GM18517 (cell line): ENCODE results near the gene TNS1.

Experiments used
- ATAC-seq: cut with Tn5 transposase; IDR thresholded peaks from one replicate; pipeline ENCODE4 v1.9.1; 2021; ENCODE audit warnings: mild to moderate bottlenecking, moderate library complexity; ENCODE audit not compliant: unreplicated experiment

The TNS1 gene

GRCh38 chr2:218017211-218018053 lies 14.6 kb upstream of the TNS1 start:
- ATAC-seq: no peak

- no peak for ATAC-seq
Observed at GRCh38 chr2:218016810-218017209, 14.0 kb upstream of the TNS1 start.

- ATAC-seq: no peak
Observed at GRCh38 chr2:218015586-218016521, 13.1 kb upstream of the TNS1 start.

- ATAC-seq: no peak
Observed at GRCh38 chr2:218014706-218015585, 12.2 kb upstream of the TNS1 start.

GRCh38 chr2:218013289-218013688 lies 10.5 kb upstream of the TNS1 start:
- no peak for ATAC-seq

- no peak for ATAC-seq
Observed at GRCh38 chr2:218012284-218012683, 9.5 kb upstream of the TNS1 start.

- no peak for ATAC-seq
Observed at GRCh38 chr2:218011653-218012040, 8.9 kb upstream of the TNS1 start.

GRCh38 chr2:218010984-218011652 lies 8.3 kb upstream of the TNS1 start:
- no peak for ATAC-seq

GRCh38 chr2:218010140-218010983 lies 7.6 kb upstream of the TNS1 start:
- ATAC-seq: no peak

GRCh38 chr2:218009765-218010139 lies 7.0 kb upstream of the TNS1 start:
- no peak for ATAC-seq

- no peak for ATAC-seq
Observed at GRCh38 chr2:218009231-218009630, 6.4 kb upstream of the TNS1 start.

GRCh38 chr2:218008060-218009040 lies 5.6 kb upstream of the TNS1 start:
- ATAC-seq: no peak

GRCh38 chr2:218006741-218007140 lies 3.9 kb upstream of the TNS1 start:
- no peak for ATAC-seq

GRCh38 chr2:218005486-218005885 lies 2.7 kb upstream of the TNS1 start:
- ATAC-seq: no peak

- no peak for ATAC-seq
Observed at GRCh38 chr2:218005028-218005427, 2.2 kb upstream of the TNS1 start.

- no peak for ATAC-seq
Observed at GRCh38 chr2:218003981-218004419, 1.2 kb upstream of the TNS1 start.

- no peak for ATAC-seq
Observed at GRCh38 chr2:218003281-218003944, 618 bp upstream of the TNS1 start.
